SK-N-MC (cell line): ENCODE measurements around the gene RINL.
"Not testable (repeated sequence)": the region's sequence is repeated elsewhere in the genome, so short reads cannot be mapped to it uniquely, and the experiment has no call there.

Experiments used
- DNase-seq: peaks from one replicate; pipeline ENCODE4 v3.0.0-alpha.2; 2011; ENCODE audit warnings: low read depth, low spot score
- H3K27ac ChIP-seq: fragments of 200-600 bp; sonication (generic); 2 replicates; pipeline ENCODE4 v1.5.1; 2016; ENCODE audit warnings: mixed run types
- H3K36me3 ChIP-seq: fragments of 200-600 bp; sonication (generic); 2 replicates; pipeline ENCODE4 v1.6.1; 2017; ENCODE audit warnings: antibody characterized with exemption, low read length, mixed read lengths; ENCODE audit not compliant: insufficient read depth
- H3K4me3 ChIP-seq: fragments of 200-600 bp; sonication (generic); 2 replicates; pipeline ENCODE4 v1.5.1; 2016
- H3K9ac ChIP-seq: fragments of 200-600 bp; sonication (generic); 2 replicates; pipeline ENCODE4 v1.8.0; 2017; ENCODE audit warnings: mixed run types, mixed read lengths; ENCODE audit not compliant: insufficient read length
- H3K9me3 ChIP-seq: fragments of 200-600 bp; sonication (generic); 2 replicates; pipeline ENCODE4 v1.6.1; 2017; ENCODE audit warnings: low read depth, mild to moderate bottlenecking, antibody characterized with exemption, low read length, moderate library complexity, mixed read lengths
- EZH2 ChIP-seq: fragments of 200-600 bp; sonication (generic); IDR thresholded peaks from one replicate; pipeline ENCODE4 v1.6.1; 2017; ENCODE audit warnings: antibody characterized with exemption
- FOXP2 ChIP-seq: optimal IDR thresholded peaks from 2 replicates; pipeline ENCODE3; 2011; ENCODE audit warnings: mild to moderate bottlenecking, moderate library complexity; ENCODE audit not compliant: insufficient read depth; ENCODE audit errors: extremely low read length, control extremely low read depth
- POLR2AphosphoS5 ChIP-seq: IDR thresholded peaks from 2 replicates; pipeline ENCODE4 v1.6.1; 2012; ENCODE audit warnings: mild to moderate bottlenecking, low read depth, low read length, borderline replicate concordance

The RINL gene

DNA sequence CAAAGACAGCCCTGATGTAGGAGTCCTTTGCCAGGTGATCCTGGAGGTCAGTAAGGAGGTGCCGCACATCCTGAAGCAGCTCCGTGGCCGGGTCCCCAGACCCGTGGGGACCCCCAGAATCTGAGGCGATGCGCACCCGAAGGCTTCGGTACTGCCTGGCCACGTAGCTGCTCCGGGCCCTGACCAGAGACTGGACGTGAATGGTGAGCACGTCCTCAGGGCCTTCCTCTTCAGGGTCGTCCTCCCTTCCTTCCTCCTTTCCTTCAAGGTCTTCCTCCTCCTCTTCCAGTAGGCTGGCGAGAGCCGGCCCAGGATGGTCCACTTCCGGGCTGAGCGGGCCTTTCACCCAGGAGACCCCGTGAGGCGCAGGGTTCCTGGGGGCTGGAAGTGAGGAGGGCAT is 7.5 kb downstream of the RINL start:
- Histone ChIP-seq H3K9me3 (no peaks in the 10 kb centered on the region), H3K27ac (no peak overlapping the region), H3K9ac (no peak overlapping the region), H3K36me3 (no peaks in the 10 kb centered on the region), H3K4me3 (no peak overlapping the region)
- no peak for TF ChIP-seq FOXP2
- DNase-seq: no peak

- H3K36me3 ChIP-seq: no peaks in the 10 kb centered on the region
- no peak for DNase-seq
- TF ChIP-seq POLR2AphosphoS5 (peak; percentile 30; the same call in 1 of the 2 replicates), FOXP2 (no peak)
- H3K9ac ChIP-seq: no peak overlapping the region
- no peak overlapping the region for H3K27ac ChIP-seq
- H3K9me3 ChIP-seq: no peaks in the 10 kb centered on the region
- no peak overlapping the region for H3K4me3 ChIP-seq
These were observed 8.1 kb downstream of the RINL start for GRCh38 chr19:38869836-38870607.

GRCh38 chr19:38869160-38869835 is 8.8 kb downstream of the RINL start:
- H3K9me3 ChIP-seq: no peaks in the 10 kb centered on the region
- no peaks in the 10 kb centered on the region for H3K36me3 ChIP-seq
- H3K4me3 ChIP-seq: no peak overlapping the region
- no peak for TF ChIP-seq EZH2
- TF ChIP-seq FOXP2: no peak
- no peak for TF ChIP-seq POLR2AphosphoS5
- DNase-seq: no peak
- no peak overlapping the region for H3K27ac ChIP-seq
- no peak overlapping the region for H3K9ac ChIP-seq

- no peak for DNase-seq
- no peaks in the 10 kb centered on the region for H3K36me3 ChIP-seq
- H3K9ac ChIP-seq: no peak overlapping the region
- no peak for TF ChIP-seq FOXP2
- no peak for TF ChIP-seq POLR2AphosphoS5
- no peak for TF ChIP-seq EZH2
- no peaks in the 10 kb centered on the region for H3K9me3 ChIP-seq
- no peak overlapping the region for H3K4me3 ChIP-seq
- H3K27ac ChIP-seq: no peak overlapping the region
These were observed 9.5 kb downstream of the RINL start for GRCh38 chr19:38868551-38868950.

- H3K27ac ChIP-seq: no peak overlapping the region
- H3K9ac ChIP-seq: no peak overlapping the region
- H3K4me3 ChIP-seq: no peak overlapping the region
- no peak for DNase-seq
- H3K9me3 ChIP-seq: no peaks in the 10 kb centered on the region
- H3K36me3 ChIP-seq: no peaks in the 10 kb centered on the region
- no peak for TF ChIP-seq EZH2
- TF ChIP-seq FOXP2: no peak
- TF ChIP-seq POLR2AphosphoS5: no peak
These were observed 10.8 kb downstream of the RINL start for GRCh38 chr19:38867171-38867780.

DNA sequence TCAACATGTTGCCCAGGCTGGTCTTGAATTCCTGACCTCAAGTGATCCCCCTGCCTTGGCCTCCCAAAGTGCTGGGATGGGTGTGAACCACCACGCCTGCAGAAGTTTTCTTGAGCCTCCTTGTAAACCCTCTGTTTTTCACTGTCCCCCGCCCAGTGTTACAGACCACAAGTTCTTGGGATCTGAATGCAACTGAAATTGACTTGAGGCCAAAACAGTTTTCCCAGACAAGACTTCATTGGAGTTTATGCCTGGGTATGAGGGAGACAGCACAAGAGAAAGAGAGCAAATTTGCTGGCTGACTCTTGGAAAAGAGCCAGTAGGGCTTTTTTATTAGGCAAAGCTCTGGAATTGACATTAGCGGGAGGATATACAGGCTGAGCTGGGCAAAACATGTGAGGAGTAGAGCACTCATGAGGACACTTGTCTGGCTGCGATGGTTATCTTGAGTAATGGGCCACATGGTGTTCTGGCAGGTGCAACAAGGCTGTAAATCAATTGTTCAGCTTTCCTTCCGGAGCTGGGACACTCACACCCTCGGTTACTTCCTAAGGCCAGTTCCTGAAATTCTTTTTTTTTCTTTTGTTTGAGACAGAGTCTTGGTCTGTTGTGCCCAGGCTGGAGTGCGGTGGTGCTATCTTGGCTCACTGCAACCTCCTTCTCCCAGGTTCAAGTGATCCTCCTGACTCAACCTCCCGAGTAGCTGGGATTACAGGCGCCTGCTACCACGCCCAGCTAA is 15.6 kb downstream of the RINL start:
- DNase-seq: no peak
- no peak overlapping the region for H3K4me3 ChIP-seq
- H3K27ac ChIP-seq: peak overlapping the region; percentile 64
- no peak for TF ChIP-seq POLR2AphosphoS5
- TF ChIP-seq EZH2: no peak
- TF ChIP-seq FOXP2: no peak
- H3K36me3 ChIP-seq: no peaks in the 10 kb centered on the region
- no peak overlapping the region for H3K9ac ChIP-seq
- no peaks in the 10 kb centered on the region for H3K9me3 ChIP-seq

DNA sequence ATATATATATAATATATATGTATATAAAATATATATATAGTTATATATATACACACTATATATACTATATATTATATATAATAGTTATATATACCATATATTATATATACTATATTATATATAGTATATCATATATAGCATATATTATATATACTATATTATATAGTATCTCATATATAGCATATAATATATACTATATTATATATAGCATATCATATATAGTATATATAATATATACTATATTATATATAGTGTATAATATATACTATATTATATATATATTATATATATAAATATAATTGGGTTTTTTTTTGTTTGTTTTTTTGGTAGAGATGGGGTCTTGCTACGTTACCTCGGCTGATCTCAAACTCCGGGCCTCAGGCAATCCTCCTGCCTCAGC is 16.7 kb downstream of the RINL start:
- H3K36me3 ChIP-seq: no peaks in the 10 kb centered on the region
- no peaks in the 10 kb centered on the region for H3K9me3 ChIP-seq
- TF ChIP-seq POLR2AphosphoS5: no peak
- TF ChIP-seq FOXP2: no peak
- TF ChIP-seq EZH2: no peak
- H3K4me3 ChIP-seq: no peak overlapping the region
- no peak overlapping the region for H3K9ac ChIP-seq
- H3K27ac ChIP-seq: no peak overlapping the region
- DNase-seq: no peak

DNA sequence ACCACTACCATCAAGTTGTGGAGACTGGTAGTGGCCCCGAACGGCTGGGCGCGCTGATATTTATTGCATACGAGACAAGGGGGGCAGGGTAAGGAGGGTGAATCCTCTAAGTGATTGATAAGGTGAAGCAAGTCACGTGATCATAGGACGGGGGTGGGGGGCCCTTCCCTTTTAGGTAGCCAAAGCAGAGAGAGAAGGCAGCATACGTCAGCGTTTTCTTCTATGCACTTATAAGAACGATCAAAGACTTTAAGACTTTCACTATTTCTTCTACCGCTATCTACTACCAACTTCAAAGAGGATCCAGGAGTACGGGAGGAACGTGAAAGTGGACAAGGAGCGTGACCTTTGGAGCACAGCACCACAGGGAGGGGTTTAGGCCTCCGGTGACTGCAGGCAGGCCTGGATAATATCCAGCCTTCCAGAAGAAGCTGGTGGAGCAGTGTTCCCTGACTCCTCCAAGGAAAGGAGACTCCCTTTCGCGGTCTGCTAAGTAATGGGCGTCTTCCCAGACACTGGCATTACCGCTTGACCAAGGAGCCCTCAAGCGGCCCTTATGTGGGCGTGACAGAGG is 18.4 kb downstream of the RINL start:
- not testable (repeated sequence) for H3K36me3 ChIP-seq, H3K9me3 ChIP-seq, H3K4me3 ChIP-seq, H3K9ac ChIP-seq, H3K27ac ChIP-seq, DNase-seq
